ENCODE results near the gene S1PR3. TPM values are rescaled to one million over a fixed set of nuclear protein-coding genes. Genes with fewer than 3 reads are reported as not detected.

S1PR3 gene
- total and polyA plus RNA-seq, 12 donors = 10.0 to 108 (median 61.6) TPM

GRCh38 chr9:89024727-89025126 lies 33.5 kb downstream of the S1PR3 start:
- Histone ChIP-seq H3K36me3 (replicated peaks in 1 of 2) (no peaks in the 10 kb centered on the region), H3K4me1 (replicated peaks in 1 of 2) (peaks cover 51 to 55% of the 10 kb centered on the region in 2 donors), H3K27ac (peak overlapping the region in 4 of 5 donors; percentile 47 to 92 (median 90)), H3K4me3 (no peak overlapping the region), H3K27me3 (no peaks in the 10 kb centered on the region), H3K9me3 (replicated peaks in 1 of 3) (peaks cover 0 to 6% (median 0%) of the 10 kb centered on the region in 3 donors)
- intact Hi-C loops (cut with DNase I) = no loop called here
- TF ChIP-seq CTCF (IDR thresholded peaks at IDR 0.05) = no peak
- no peak for TF ChIP-seq POLR2A (IDR thresholded peaks at IDR 0.05)
- DNase-seq = no peak
- WGBS, 4 donors = 87 to 98% (median 90%) methylated on average over 4 of the region's 4 CpGs

DNA sequence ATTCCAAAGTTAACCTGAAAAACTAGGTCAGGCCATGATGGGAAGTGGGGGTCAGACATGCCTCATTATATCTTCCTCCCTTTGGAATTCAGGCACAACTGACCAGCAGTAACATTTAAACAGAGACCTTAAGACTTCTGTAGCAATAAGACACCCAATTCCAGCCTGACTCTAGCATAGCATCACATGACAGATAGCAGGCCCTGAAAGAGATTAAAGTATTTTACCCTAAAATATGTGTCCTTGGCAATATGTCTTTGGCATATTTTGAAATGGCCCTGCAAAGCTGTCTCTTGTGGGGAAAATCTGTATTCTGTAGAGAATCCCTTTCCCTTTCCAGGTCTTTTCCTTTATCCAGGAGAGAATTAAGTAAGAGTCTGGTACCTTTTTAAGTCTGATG lies 34.3 kb downstream of the S1PR3 start:
- H3K4me3 ChIP-seq = no peak overlapping the region
- H3K27me3 ChIP-seq = no peaks in the 10 kb centered on the region
- H3K36me3 ChIP-seq (replicated peaks in 1 of 2) = no peaks in the 10 kb centered on the region
- H3K4me1 ChIP-seq (replicated peaks in 1 of 2) = peaks cover 49 to 55% of the 10 kb centered on the region in 2 donors
- H3K9me3 ChIP-seq (replicated peaks in 1 of 3) = peaks cover 0 to 13% (median 0%) of the 10 kb centered on the region in 3 donors
- no peak for DNase-seq
- TF ChIP-seq POLR2A (IDR thresholded peaks at IDR 0.05) (no peak), CTCF (IDR thresholded peaks at IDR 0.05) (no peak)
- peak overlapping the region in 4 of 5 donors; percentile 47 to 92 (median 90) for H3K27ac ChIP-seq
- intact Hi-C loops (cut with DNase I) = no loop called here

- intact Hi-C loops (cut with DNase I) = no loop called here
Observed at GRCh38 chr9:89026876-89027275, 35.6 kb downstream of the S1PR3 start.

DNA sequence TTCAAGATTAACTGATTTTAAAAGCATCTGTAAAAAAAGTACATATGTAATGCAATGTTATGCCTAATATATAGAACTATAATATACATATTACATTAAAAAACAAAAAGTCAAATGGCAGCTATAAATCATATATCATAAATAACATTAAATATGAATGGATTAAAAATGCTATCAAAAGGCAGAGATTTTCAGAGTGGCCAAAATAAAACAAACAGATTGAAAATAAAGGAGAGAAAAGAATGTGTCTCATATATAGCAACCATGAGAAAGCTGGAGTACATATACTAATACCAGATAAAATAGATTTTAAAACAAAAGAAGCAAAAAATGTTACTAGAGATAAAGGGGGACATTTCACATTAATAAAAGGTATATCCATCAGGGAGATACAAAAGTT lies 38.5 kb downstream of the S1PR3 start:
- TF ChIP-seq POLR2A (IDR thresholded peaks at IDR 0.05) (no peak), CTCF (IDR thresholded peaks at IDR 0.05) (no peak)
- Histone ChIP-seq H3K4me3 (no peak overlapping the region), H3K36me3 (replicated peaks in 1 of 2) (no peaks in the 10 kb centered on the region), H3K4me1 (replicated peaks in 1 of 2) (peaks cover 13 to 15% of the 10 kb centered on the region in 2 donors), H3K27me3 (no peaks in the 10 kb centered on the region), H3K9me3 (replicated peaks in 1 of 3) (peaks cover 0 to 13% (median 0%) of the 10 kb centered on the region in 3 donors), H3K27ac (no peak overlapping the region)
- intact Hi-C loops (cut with DNase I) = no loop called here
- DNase-seq = no peak

More at GRCh38 chr9:89026876-89027275, 35.6 kb downstream of the S1PR3 start:
- Histone ChIP-seq H3K9me3 (replicated peaks in 1 of 3) (peaks cover 0 to 13% (median 0%) of the 10 kb centered on the region in 3 donors), H3K36me3 (replicated peaks in 1 of 2) (no peaks in the 10 kb centered on the region), H3K4me3 (no peak overlapping the region), H3K4me1 (replicated peaks in 1 of 2) (peaks cover 36 to 42% of the 10 kb centered on the region in 2 donors), H3K27me3 (no peaks in the 10 kb centered on the region), H3K27ac (peak overlapping the region in 2 of 5 donors; percentile 64 to 91)
- DNase-seq = peak in 1 of 7 donors; percentile 25
- TF ChIP-seq POLR2A (IDR thresholded peaks at IDR 0.05) (no peak), CTCF (IDR thresholded peaks at IDR 0.05) (no peak)
- WGBS, 4 donors = 54 to 62% (median 55%) methylated on average over 3 of the region's 3 CpGs
